OCI-LY3 (cell line): ENCODE data around the gene ARHGEF10L.

Experiments used
- H2AFZ ChIP-seq: fragments of 200-600, 300-600 bp; shearing (Covaris generic); 2 replicates; pipeline ENCODE4 v1.6.0; 2014; ENCODE audit warnings: antibody characterized with exemption, low read depth, low read length
- H3K27ac ChIP-seq: fragments of 200-600, 300-600 bp; sonication (generic); 2 replicates; pipeline ENCODE4 v1.5.1; 2014; ENCODE audit warnings: mild to moderate bottlenecking, low read length, moderate library complexity, mixed read lengths
- H3K27me3 ChIP-seq: fragments of 200-600, 300-600 bp; sonication (generic); 2 replicates; pipeline ENCODE4 v1.6.1; 2014; ENCODE audit warnings: low read depth, low read length, mixed read lengths
- H3K36me3 ChIP-seq: fragments of 200-600, 300-600 bp; sonication (generic); replicated peaks from 2 replicates; pipeline ENCODE3; 2014; ENCODE audit warnings: low read depth, low read length, mixed read lengths
- H3K4me1 ChIP-seq: fragments of 300-600, 200-600 bp; sonication (generic); 2 replicates; pipeline ENCODE4 v1.6.1; 2014; ENCODE audit warnings: low read length, mixed read lengths
- H3K4me2 ChIP-seq: fragments of 200-600, 300-600 bp; sonication (generic); 2 replicates; pipeline ENCODE4 v1.6.1; 2014; ENCODE audit warnings: low read length, mixed read lengths
- H3K4me3 ChIP-seq: fragments of 300-600, 200-600 bp; sonication (generic); 2 replicates; pipeline ENCODE4 v1.5.1; 2014; ENCODE audit warnings: antibody characterized with exemption, mild to moderate bottlenecking, low read length, moderate library complexity
- H3K79me2 ChIP-seq: fragments of 300-600, 200-600 bp; shearing (Covaris generic); 2 replicates; pipeline ENCODE4 v1.6.1; 2014; ENCODE audit warnings: mild to moderate bottlenecking, low read length, mixed read lengths
- H3K9ac ChIP-seq: fragments of 300-600, 200-600 bp; shearing (Covaris generic); 2 replicates; pipeline ENCODE4 v1.6.0; 2014; ENCODE audit warnings: mild to moderate bottlenecking, low read length, moderate library complexity
- H3K9me3 ChIP-seq: fragments of 200-600, 300-600 bp; shearing (Covaris generic); 2 replicates; pipeline ENCODE4 v1.6.1; 2014; ENCODE audit warnings: low read length, mixed read lengths; ENCODE audit not compliant: insufficient read depth
- H4K20me1 ChIP-seq: fragments of 200-600, 300-600 bp; sonication (generic); 2 replicates; pipeline ENCODE4 v1.6.1; 2016; ENCODE audit warnings: low read length, mixed read lengths; ENCODE audit not compliant: insufficient read depth
- CTCF ChIP-seq: fragments of 200-600, 300-600 bp; sonication (generic); IDR thresholded peaks from 2 replicates; pipeline ENCODE4 v1.5.1; 2014; ENCODE audit warnings: antibody characterized with exemption, low read length, low read depth
- EZH2phosphoT487 ChIP-seq: fragments of 200-600 bp; shearing (Covaris generic); IDR thresholded peaks from 2 replicates; pipeline ENCODE4 v1.6.1; 2018; ENCODE audit warnings: antibody characterized with exemption, mixed run types, low read depth

ARHGEF10L gene

GRCh38 chr1:17542645-17543044, 3.1 kb downstream of the ARHGEF10L start:
- Histone ChIP-seq H3K4me1 (peaks cover 17% of the 10 kb centered on the region), H3K9ac (no peak overlapping the region)

GRCh38 chr1:17544776-17545350, 5.4 kb downstream of the ARHGEF10L start:
- no peak overlapping the region for H3K4me2 ChIP-seq
- no peaks in the 10 kb centered on the region for H3K27me3 ChIP-seq
- H3K9ac ChIP-seq = no peak overlapping the region
- no peaks in the 10 kb centered on the region for H3K36me3 ChIP-seq
- peaks cover 12% of the 10 kb centered on the region for H3K4me1 ChIP-seq
- H2AFZ ChIP-seq = no peak overlapping the region
- H4K20me1 ChIP-seq = no peaks in the 10 kb centered on the region
- no peak overlapping the region for H3K27ac ChIP-seq
- TF ChIP-seq CTCF (no peak), EZH2phosphoT487 (no peak)
- H3K79me2 ChIP-seq = no peaks in the 10 kb centered on the region
- no peaks in the 10 kb centered on the region for H3K9me3 ChIP-seq
- H3K4me3 ChIP-seq = no peak overlapping the region

More at GRCh38 chr1:17542645-17543044, 3.1 kb downstream of the ARHGEF10L start:
- Histone ChIP-seq H3K27me3 (peaks cover 5% of the 10 kb centered on the region; the same call in 1 of the 2 replicates), H4K20me1 (no peaks in the 10 kb centered on the region), H3K4me3 (no peak overlapping the region), H3K79me2 (no peaks in the 10 kb centered on the region), H3K4me2 (no peak overlapping the region), H3K36me3 (no peaks in the 10 kb centered on the region), H3K9me3 (no peaks in the 10 kb centered on the region), H2AFZ (no peak overlapping the region), H3K27ac (no peak overlapping the region)
- TF ChIP-seq CTCF = no peak
- TF ChIP-seq EZH2phosphoT487 = no peak

- Histone ChIP-seq H4K20me1 (no peaks in the 10 kb centered on the region), H3K9me3 (no peaks in the 10 kb centered on the region), H3K4me3 (no peak overlapping the region), H3K79me2 (no peaks in the 10 kb centered on the region), H3K4me1 (peaks cover 9% of the 10 kb centered on the region), H3K36me3 (no peaks in the 10 kb centered on the region), H3K27me3 (no peaks in the 10 kb centered on the region), H3K27ac (no peak overlapping the region), H2AFZ (no peak overlapping the region), H3K4me2 (no peak overlapping the region), H3K9ac (no peak overlapping the region)
- TF ChIP-seq CTCF (no peak), EZH2phosphoT487 (no peak)
Observed at GRCh38 chr1:17545356-17545755, 5.9 kb downstream of the ARHGEF10L start.

- Histone ChIP-seq H3K4me2 (no peak overlapping the region), H3K27ac (no peak overlapping the region), H3K4me3 (no peak overlapping the region), H3K79me2 (no peaks in the 10 kb centered on the region), H3K36me3 (no peaks in the 10 kb centered on the region), H2AFZ (no peak overlapping the region), H3K27me3 (no peaks in the 10 kb centered on the region), H4K20me1 (no peaks in the 10 kb centered on the region), H3K4me1 (peaks cover 18% of the 10 kb centered on the region), H3K9me3 (no peaks in the 10 kb centered on the region), H3K9ac (no peak overlapping the region)
- TF ChIP-seq CTCF (no peak), EZH2phosphoT487 (no peak)
Observed at GRCh38 chr1:17546946-17547670, 7.6 kb downstream of the ARHGEF10L start.
